Measurements from ENCODE around the gene AHDC1.
"Not testable (repeated sequence)": the region's sequence is repeated elsewhere in the genome, so short reads cannot be mapped to it uniquely, and the experiment has no call there.

AHDC1 gene

GRCh38 chr1:27633298-27633610, 29.3 kb upstream of the AHDC1 start:
- no peak for DNase-seq (ENCODE audit: low read depth, low spot score)

- DNase-seq (ENCODE audit: low read depth, low spot score), result no peak
Measured at GRCh38 chr1:27632387-27633297, 28.7 kb upstream of the AHDC1 start.

- no peak for DNase-seq (ENCODE audit: low read depth, low spot score)
Measured at GRCh38 chr1:27630859-27631491, 27.0 kb upstream of the AHDC1 start.

- DNase-seq (ENCODE audit: low read depth, low spot score), result no peak
Measured at GRCh38 chr1:27628712-27629111, 24.8 kb upstream of the AHDC1 start.

GRCh38 chr1:27627733-27628132, 23.8 kb upstream of the AHDC1 start:
- not testable (repeated sequence) for DNase-seq (ENCODE audit: low read depth, low spot score)

- no peak for DNase-seq (ENCODE audit: low read depth, low spot score)
Measured at GRCh38 chr1:27627061-27627460, 23.1 kb upstream of the AHDC1 start.

GRCh38 chr1:27626031-27626935, 22.3 kb upstream of the AHDC1 start:
- no peak for DNase-seq (ENCODE audit: low read depth, low spot score)

GRCh38 chr1:27624467-27625178, 20.7 kb upstream of the AHDC1 start:
- no peak for DNase-seq (ENCODE audit: low read depth, low spot score)

- no peak for DNase-seq (ENCODE audit: low read depth, low spot score)
Measured at GRCh38 chr1:27623327-27624212, 19.6 kb upstream of the AHDC1 start.

- DNase-seq (ENCODE audit: low read depth, low spot score), result peak; percentile 66
Measured at GRCh38 chr1:27622828-27623227, 18.9 kb upstream of the AHDC1 start.

- peak; percentile 45 for DNase-seq (ENCODE audit: low read depth, low spot score)
Measured at GRCh38 chr1:27621051-27621920, 17.3 kb upstream of the AHDC1 start.

GRCh38 chr1:27619782-27620438, 16.0 kb upstream of the AHDC1 start:
- not testable (repeated sequence) for DNase-seq (ENCODE audit: low read depth, low spot score)

GRCh38 chr1:27618341-27619082, 14.6 kb upstream of the AHDC1 start:
- DNase-seq (ENCODE audit: low read depth, low spot score), result no peak

- no peak for DNase-seq (ENCODE audit: low read depth, low spot score)
Measured at GRCh38 chr1:27617420-27617819, 13.5 kb upstream of the AHDC1 start.

- DNase-seq (ENCODE audit: low read depth, low spot score), result no peak
Measured at GRCh38 chr1:27616441-27616840, 12.5 kb upstream of the AHDC1 start.

GRCh38 chr1:27615346-27616192, 11.6 kb upstream of the AHDC1 start:
- DNase-seq (ENCODE audit: low read depth, low spot score), result no peak

- DNase-seq (ENCODE audit: low read depth, low spot score), result peak; percentile 48
Measured at GRCh38 chr1:27614625-27615344, 10.8 kb upstream of the AHDC1 start.
